OCI-LY3 (cell line): ENCODE results near the gene ZNF362.

Experiments used
- H2AFZ ChIP-seq: fragments of 200-600, 300-600 bp; shearing (Covaris generic); 2 replicates; pipeline ENCODE4 v1.6.0; 2014; ENCODE audit warnings: antibody characterized with exemption, low read depth, low read length
- H3K27ac ChIP-seq: fragments of 200-600, 300-600 bp; sonication (generic); 2 replicates; pipeline ENCODE4 v1.5.1; 2014; ENCODE audit warnings: mild to moderate bottlenecking, low read length, moderate library complexity, mixed read lengths
- H3K27me3 ChIP-seq: fragments of 200-600, 300-600 bp; sonication (generic); 2 replicates; pipeline ENCODE4 v1.6.1; 2014; ENCODE audit warnings: low read depth, low read length, mixed read lengths
- H3K36me3 ChIP-seq: fragments of 200-600, 300-600 bp; sonication (generic); replicated peaks from 2 replicates; pipeline ENCODE3; 2014; ENCODE audit warnings: low read depth, low read length, mixed read lengths
- H3K4me1 ChIP-seq: fragments of 300-600, 200-600 bp; sonication (generic); 2 replicates; pipeline ENCODE4 v1.6.1; 2014; ENCODE audit warnings: low read length, mixed read lengths
- H3K4me2 ChIP-seq: fragments of 200-600, 300-600 bp; sonication (generic); 2 replicates; pipeline ENCODE4 v1.6.1; 2014; ENCODE audit warnings: low read length, mixed read lengths
- H3K4me3 ChIP-seq: fragments of 300-600, 200-600 bp; sonication (generic); 2 replicates; pipeline ENCODE4 v1.5.1; 2014; ENCODE audit warnings: antibody characterized with exemption, mild to moderate bottlenecking, low read length, moderate library complexity
- H3K79me2 ChIP-seq: fragments of 300-600, 200-600 bp; shearing (Covaris generic); 2 replicates; pipeline ENCODE4 v1.6.1; 2014; ENCODE audit warnings: mild to moderate bottlenecking, low read length, mixed read lengths
- H3K9ac ChIP-seq: fragments of 300-600, 200-600 bp; shearing (Covaris generic); 2 replicates; pipeline ENCODE4 v1.6.0; 2014; ENCODE audit warnings: mild to moderate bottlenecking, low read length, moderate library complexity
- H3K9me3 ChIP-seq: fragments of 200-600, 300-600 bp; shearing (Covaris generic); 2 replicates; pipeline ENCODE4 v1.6.1; 2014; ENCODE audit warnings: low read length, mixed read lengths; ENCODE audit not compliant: insufficient read depth
- H4K20me1 ChIP-seq: fragments of 200-600, 300-600 bp; sonication (generic); 2 replicates; pipeline ENCODE4 v1.6.1; 2016; ENCODE audit warnings: low read length, mixed read lengths; ENCODE audit not compliant: insufficient read depth
- EZH2phosphoT487 ChIP-seq: fragments of 200-600 bp; shearing (Covaris generic); IDR thresholded peaks from 2 replicates; pipeline ENCODE4 v1.6.1; 2018; ENCODE audit warnings: antibody characterized with exemption, mixed run types, low read depth
- TF ChIP-seq, protein P1 (sequence below): fragments of 200-600, 300-600 bp; sonication (generic); IDR thresholded peaks from 2 replicates; pipeline ENCODE4 v1.5.1; 2014; ENCODE audit warnings: antibody characterized with exemption, low read length, low read depth

ZNF362 gene

DNA sequence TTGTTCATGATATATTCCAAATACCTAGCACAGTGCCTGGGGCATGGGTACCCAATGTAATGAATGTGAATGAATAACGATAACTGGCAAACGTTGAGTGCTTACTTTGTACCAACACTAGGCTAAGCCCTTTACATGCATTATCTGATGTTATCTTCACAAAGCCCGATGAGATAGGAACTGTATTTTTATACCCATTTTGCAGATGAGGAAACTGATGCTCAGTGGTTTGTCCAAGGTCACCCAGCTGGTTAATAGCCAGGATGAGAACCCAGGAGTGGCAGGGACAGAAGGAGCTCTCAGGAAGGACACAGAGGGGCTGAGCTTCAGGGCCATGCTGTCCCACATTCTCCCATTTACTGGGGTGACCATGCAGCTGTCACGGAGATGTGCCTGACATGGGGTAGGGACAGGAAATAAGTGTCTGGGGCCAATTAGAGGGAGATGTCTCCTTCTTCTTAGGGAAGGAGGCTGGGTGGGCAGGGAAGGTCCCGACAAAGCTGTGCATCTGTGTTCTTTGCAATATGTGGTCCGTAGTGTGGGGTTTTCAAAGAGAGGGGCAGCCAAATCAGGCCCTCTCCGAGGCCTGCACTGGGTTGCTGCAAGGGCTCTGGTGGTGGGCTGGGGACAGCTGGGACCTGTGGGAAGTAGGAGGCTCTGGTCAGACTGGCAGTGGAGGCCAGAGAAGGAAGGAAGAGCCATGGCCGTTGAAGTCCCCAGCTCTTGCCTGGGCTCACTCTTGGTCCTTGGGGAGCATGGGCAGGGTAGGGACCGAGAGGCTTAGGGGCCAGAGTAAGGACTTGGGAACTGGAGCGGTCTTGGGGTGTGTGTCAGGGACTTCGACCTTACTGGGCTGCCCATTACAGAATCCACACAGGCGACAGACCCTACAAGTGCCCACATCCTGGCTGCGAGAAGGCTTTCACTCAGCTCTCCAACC lies 38.0 kb downstream of the ZNF362 start:
- Histone ChIP-seq H3K27ac (no peak overlapping the region), H3K27me3 (no peaks in the 10 kb centered on the region), H3K4me2 (no peak overlapping the region), H3K4me3 (no peak overlapping the region), H3K79me2 (no peaks in the 10 kb centered on the region), H3K4me1 (no peaks in the 10 kb centered on the region), H3K9ac (no peak overlapping the region), H2AFZ (no peak overlapping the region), H4K20me1 (no peaks in the 10 kb centered on the region), H3K9me3 (no peaks in the 10 kb centered on the region), H3K36me3 (peaks cover 3% of the 10 kb centered on the region)
- TF ChIP-seq, protein P1, sequence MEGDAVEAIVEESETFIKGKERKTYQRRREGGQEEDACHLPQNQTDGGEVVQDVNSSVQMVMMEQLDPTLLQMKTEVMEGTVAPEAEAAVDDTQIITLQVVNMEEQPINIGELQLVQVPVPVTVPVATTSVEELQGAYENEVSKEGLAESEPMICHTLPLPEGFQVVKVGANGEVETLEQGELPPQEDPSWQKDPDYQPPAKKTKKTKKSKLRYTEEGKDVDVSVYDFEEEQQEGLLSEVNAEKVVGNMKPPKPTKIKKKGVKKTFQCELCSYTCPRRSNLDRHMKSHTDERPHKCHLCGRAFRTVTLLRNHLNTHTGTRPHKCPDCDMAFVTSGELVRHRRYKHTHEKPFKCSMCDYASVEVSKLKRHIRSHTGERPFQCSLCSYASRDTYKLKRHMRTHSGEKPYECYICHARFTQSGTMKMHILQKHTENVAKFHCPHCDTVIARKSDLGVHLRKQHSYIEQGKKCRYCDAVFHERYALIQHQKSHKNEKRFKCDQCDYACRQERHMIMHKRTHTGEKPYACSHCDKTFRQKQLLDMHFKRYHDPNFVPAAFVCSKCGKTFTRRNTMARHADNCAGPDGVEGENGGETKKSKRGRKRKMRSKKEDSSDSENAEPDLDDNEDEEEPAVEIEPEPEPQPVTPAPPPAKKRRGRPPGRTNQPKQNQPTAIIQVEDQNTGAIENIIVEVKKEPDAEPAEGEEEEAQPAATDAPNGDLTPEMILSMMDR = no peak
- no peak for TF ChIP-seq EZH2phosphoT487

DNA sequence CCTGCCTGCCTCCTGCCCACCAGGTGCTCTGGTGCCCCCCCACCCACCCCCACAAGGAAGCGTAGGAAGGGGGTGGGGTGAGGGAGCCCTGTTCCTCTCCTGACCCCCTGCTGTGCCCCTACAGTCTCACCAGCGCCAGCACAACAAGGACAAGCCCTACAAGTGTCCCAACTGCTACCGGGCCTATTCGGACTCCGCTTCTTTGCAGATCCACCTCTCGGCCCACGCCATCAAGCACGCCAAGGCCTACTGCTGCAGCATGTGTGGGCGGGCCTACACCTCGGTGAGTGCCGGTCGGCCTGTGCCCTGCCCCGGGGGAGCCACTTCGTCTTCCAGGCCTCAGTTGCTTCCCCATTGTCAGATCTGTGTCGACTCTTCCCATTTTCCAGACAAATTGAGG lies 38.7 kb downstream of the ZNF362 start:
- Histone ChIP-seq H2AFZ (no peak overlapping the region), H3K27ac (no peak overlapping the region)

DNA sequence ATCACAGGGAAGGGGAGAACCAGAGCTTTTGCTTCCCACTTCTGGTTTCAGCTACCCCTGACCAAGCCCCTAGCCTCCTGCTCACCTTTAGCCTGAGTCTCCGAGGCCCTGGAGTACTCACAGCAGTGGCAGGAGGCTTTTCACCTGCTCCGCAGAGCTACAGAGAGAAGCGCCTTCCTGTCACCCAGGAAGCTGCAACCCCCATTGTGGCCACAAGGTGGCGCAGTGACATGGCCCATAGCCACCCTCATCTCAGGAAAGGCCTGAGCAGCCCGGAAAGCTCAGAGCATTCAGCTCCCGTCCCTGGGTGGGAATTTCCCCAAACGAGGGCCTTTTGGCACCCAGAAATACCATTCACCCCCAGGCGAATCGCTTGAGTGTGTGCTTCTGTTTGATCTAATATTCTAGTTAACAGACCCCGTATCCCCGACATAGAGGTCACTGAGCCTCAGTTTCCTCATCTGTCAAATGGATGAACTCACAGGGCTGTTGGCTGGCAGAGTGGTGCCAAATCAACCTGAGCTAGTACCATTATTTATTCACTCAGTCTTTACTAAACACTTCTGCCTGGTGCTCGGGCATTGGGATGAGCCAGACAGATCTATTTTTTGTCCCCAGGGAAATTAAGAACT lies 39.3 kb downstream of the ZNF362 start:
- no peak overlapping the region for H3K4me2 ChIP-seq
- H3K27ac ChIP-seq = no peak overlapping the region
- H3K27me3 ChIP-seq = no peaks in the 10 kb centered on the region
- no peak overlapping the region for H3K4me3 ChIP-seq
- H3K36me3 ChIP-seq = peaks cover 3% of the 10 kb centered on the region
- H3K9ac ChIP-seq = no peak overlapping the region
- H2AFZ ChIP-seq = no peak overlapping the region
- no peak for TF ChIP-seq EZH2phosphoT487
- TF ChIP-seq, protein P1 = peak; percentile 67
- H3K4me1 ChIP-seq = no peaks in the 10 kb centered on the region
- no peaks in the 10 kb centered on the region for H3K79me2 ChIP-seq
- no peaks in the 10 kb centered on the region for H3K9me3 ChIP-seq
- H4K20me1 ChIP-seq = no peaks in the 10 kb centered on the region

More for the DNA sequence above, 38.7 kb downstream of the ZNF362 start:
- Histone ChIP-seq H3K36me3 (peaks cover 3% of the 10 kb centered on the region), H3K79me2 (no peaks in the 10 kb centered on the region), H3K4me3 (no peak overlapping the region), H4K20me1 (no peaks in the 10 kb centered on the region), H3K9me3 (no peaks in the 10 kb centered on the region), H3K27me3 (no peaks in the 10 kb centered on the region), H3K4me1 (no peaks in the 10 kb centered on the region), H3K9ac (no peak overlapping the region), H3K4me2 (no peak overlapping the region)
- TF ChIP-seq, protein P1 = no peak
- TF ChIP-seq EZH2phosphoT487 = no peak

DNA sequence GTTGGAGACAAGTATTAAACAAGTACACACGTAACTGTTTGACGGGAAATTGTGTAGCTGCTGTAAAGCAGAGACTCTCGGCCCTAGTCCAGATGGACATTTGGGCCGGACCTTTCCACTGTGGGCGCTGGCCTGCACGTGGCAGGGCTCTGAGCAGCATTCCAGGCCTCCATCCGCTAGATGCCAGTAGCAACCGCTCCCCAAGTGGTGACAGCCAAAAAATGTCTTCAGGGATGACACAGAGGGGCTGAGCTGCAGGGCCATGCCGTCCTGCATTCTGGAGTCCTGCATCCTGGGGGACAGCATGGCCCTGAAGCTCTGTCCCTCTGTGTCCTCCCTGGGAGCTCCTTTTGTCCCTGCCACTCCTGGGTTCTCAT lies 39.8 kb downstream of the ZNF362 start:
- no peak overlapping the region for H2AFZ ChIP-seq
- no peaks in the 10 kb centered on the region for H3K9me3 ChIP-seq
- H3K4me3 ChIP-seq = no peak overlapping the region
- H3K9ac ChIP-seq = no peak overlapping the region
- no peak overlapping the region for H3K4me2 ChIP-seq
- no peaks in the 10 kb centered on the region for H4K20me1 ChIP-seq
- H3K27me3 ChIP-seq = no peaks in the 10 kb centered on the region
- no peaks in the 10 kb centered on the region for H3K79me2 ChIP-seq
- no peak overlapping the region for H3K27ac ChIP-seq
- TF ChIP-seq, protein P1 = no peak
- no peak for TF ChIP-seq EZH2phosphoT487
- no peaks in the 10 kb centered on the region for H3K4me1 ChIP-seq
- H3K36me3 ChIP-seq = peaks cover 3% of the 10 kb centered on the region
